ENCODE measurements around the gene DHX8. TPM values are rescaled to one million over a fixed set of nuclear protein-coding genes. Genes with fewer than 3 reads are reported as not detected.
"Not testable (repeated sequence)": the region's sequence is repeated elsewhere in the genome, so short reads cannot be mapped to it uniquely, and the experiment has no call there.

The DHX8 gene
- total RNA-seq, 1 experiment from 2014 or later = 34.5 TPM

DNA sequence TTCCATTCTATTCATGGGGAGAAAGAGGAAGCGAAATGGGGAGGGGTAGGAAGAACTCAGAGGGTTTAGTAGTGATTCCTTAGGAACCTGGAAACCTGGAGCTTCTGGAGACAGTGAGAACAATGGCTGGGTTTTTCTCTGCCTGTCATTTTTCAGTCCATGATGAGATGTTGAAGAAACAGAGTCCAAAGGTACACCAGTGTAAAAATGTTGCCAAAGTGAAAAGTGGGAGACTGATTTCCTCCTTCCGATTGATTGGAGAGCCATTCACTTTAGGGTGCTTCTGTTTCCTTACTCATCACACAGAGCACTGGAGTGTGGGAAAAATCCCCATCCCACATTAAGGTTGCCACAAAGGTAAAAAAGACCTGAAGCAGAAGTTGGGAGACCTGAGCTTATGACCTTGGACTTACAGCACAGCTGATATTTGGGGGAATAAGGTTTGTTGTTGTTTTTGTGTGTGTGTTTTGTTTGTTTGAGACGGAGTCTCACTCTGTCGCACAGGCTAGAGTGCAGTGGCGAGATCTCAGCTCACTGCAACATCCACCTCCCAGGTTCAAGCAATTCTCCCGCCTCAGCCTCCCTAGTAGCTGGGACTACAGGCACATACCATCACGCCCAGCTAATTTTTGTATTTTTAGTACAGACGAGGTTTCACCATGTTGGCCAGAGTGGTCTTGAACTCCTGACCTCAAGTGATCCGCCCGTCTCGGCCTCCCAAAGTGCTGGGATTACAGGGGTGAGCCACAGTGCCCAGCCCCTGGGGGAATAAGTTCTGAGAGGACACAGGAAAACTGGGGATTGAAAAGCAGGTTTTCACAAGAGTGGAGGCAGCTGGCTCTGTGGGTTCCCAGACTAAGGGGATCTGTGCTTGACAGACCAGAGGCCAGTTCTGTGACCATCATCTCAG lies 1.4 kb upstream of the DHX8 start:
- intact Hi-C loops (cut with micrococcal nuclease) = loop anchor here (2.0 kb wide), 1 partner anchor 88 kb away; no protein-coding TSS in a partner anchor
- no peak overlapping the region for H3K4me3 ChIP-seq (ENCODE audit: low read length)
- ChIA-PET POLR2A (ENCODE audit: unreplicated experiment) (interaction anchor here (1.7 kb wide), 1 partner anchor 114 kb away, joined by 9 read pairs; no protein-coding TSS in a partner anchor), CTCF (interaction anchor here (0.7 kb wide), 1 partner anchor 90 kb away, joined by 4 read pairs; no protein-coding TSS in a partner anchor)
- no peaks in the 10 kb centered on the region; the same call in 1 of the 2 replicates for H3K36me3 ChIP-seq (ENCODE audit: low read depth, low read length)
- peak overlapping the region; percentile 34; the same call in 1 of the 2 replicates for H2AFZ ChIP-seq (ENCODE audit: low read length)
- TF ChIP-seq EZH2 (IDR thresholded peaks at IDR 0.05; ENCODE audit: low read length, unreplicated experiment) (no peak), EZH2phosphoT487 (IDR thresholded peaks at IDR 0.05; ENCODE audit: borderline replicate concordance, low read length) (no peak)
- TF ChIP-seq, protein P1, sequence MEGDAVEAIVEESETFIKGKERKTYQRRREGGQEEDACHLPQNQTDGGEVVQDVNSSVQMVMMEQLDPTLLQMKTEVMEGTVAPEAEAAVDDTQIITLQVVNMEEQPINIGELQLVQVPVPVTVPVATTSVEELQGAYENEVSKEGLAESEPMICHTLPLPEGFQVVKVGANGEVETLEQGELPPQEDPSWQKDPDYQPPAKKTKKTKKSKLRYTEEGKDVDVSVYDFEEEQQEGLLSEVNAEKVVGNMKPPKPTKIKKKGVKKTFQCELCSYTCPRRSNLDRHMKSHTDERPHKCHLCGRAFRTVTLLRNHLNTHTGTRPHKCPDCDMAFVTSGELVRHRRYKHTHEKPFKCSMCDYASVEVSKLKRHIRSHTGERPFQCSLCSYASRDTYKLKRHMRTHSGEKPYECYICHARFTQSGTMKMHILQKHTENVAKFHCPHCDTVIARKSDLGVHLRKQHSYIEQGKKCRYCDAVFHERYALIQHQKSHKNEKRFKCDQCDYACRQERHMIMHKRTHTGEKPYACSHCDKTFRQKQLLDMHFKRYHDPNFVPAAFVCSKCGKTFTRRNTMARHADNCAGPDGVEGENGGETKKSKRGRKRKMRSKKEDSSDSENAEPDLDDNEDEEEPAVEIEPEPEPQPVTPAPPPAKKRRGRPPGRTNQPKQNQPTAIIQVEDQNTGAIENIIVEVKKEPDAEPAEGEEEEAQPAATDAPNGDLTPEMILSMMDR (conservative IDR thresholded peaks at IDR 0.05; ENCODE audit: low read depth, low read length) = no peak
- H3F3A ChIP-seq (ENCODE audit: low read length, unreplicated experiment) = no peaks in the 10 kb centered on the region
- no peaks in the 10 kb centered on the region for H3K9me3 ChIP-seq (ENCODE audit: low read length)
- ATAC-seq = no peak
- H3K79me2 ChIP-seq (ENCODE audit: low read length) = peaks cover 35% of the 10 kb centered on the region
- no peak for DNase-seq
- BruUV-seq (replicated peaks) = no TSS peak
- H3K4me1 ChIP-seq (ENCODE audit: insufficient read depth, low read length) = peaks cover 17% of the 10 kb centered on the region; the same call in 1 of the 2 replicates
- no peaks in the 10 kb centered on the region for H4K20me1 ChIP-seq (ENCODE audit: low read length)
- H3K9me2 ChIP-seq (replicated peaks; ENCODE audit: low read length) = no peaks in the 10 kb centered on the region
- H3K9ac ChIP-seq (ENCODE audit: low read length) = no peak overlapping the region
- no peak overlapping the region for H3K4me2 ChIP-seq (ENCODE audit: low read length)
- no peaks in the 10 kb centered on the region for H3K27me3 ChIP-seq (ENCODE audit: low read length)
- H3K27ac ChIP-seq (ENCODE audit: low read length) = no peak overlapping the region

DNA sequence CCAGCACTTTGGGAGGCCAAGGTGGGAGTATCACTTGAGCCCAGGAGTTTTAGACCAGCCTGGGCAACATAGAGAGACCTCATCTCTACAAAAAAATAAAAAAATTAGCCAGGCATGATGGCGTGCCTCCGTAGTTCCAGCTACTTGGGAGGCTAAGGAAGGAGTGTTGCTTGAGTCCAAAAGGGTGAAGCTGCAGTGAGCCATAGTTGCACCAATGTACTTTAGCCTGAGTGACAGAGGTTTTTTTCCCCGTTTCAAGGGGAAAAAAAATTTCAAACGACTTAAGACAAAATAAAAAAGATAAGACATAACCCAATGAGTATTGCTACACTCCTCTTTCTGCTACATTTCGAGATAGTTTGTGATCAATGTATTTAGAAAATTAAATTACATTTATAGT lies 6.8 kb downstream of the DHX8 start:
- CTCF ChIA-PET = no interaction called here
- no peak overlapping the region for H3K27ac ChIP-seq (ENCODE audit: low read length)
- DNase-seq (no peak), ATAC-seq (no peak)
- POLR2A ChIA-PET (ENCODE audit: unreplicated experiment) = no interaction called here
- H2AFZ ChIP-seq (ENCODE audit: low read length) = no peak overlapping the region
- no peak overlapping the region for H3K4me3 ChIP-seq (ENCODE audit: low read length)
- H3K9ac ChIP-seq (ENCODE audit: low read length) = no peak overlapping the region
- no peak overlapping the region for H3K4me2 ChIP-seq (ENCODE audit: low read length)
- no peaks in the 10 kb centered on the region for H3F3A ChIP-seq (ENCODE audit: low read length, unreplicated experiment)
- TF ChIP-seq, protein P1 (conservative IDR thresholded peaks at IDR 0.05; ENCODE audit: low read depth, low read length) = no peak
- no peak for TF ChIP-seq EZH2 (IDR thresholded peaks at IDR 0.05; ENCODE audit: low read length, unreplicated experiment)
- no peak for TF ChIP-seq EZH2phosphoT487 (IDR thresholded peaks at IDR 0.05; ENCODE audit: borderline replicate concordance, low read length)
- no peaks in the 10 kb centered on the region for H3K9me2 ChIP-seq (replicated peaks; ENCODE audit: low read length)
- no TSS peak for BruUV-seq (replicated peaks)
- no peaks in the 10 kb centered on the region for H3K9me3 ChIP-seq (ENCODE audit: low read length)
- H3K79me2 ChIP-seq (ENCODE audit: low read length) = peaks cover 35% of the 10 kb centered on the region
- H3K36me3 ChIP-seq (ENCODE audit: low read depth, low read length) = peaks cover 27% of the 10 kb centered on the region
- H4K20me1 ChIP-seq (ENCODE audit: low read length) = no peaks in the 10 kb centered on the region
- H3K4me1 ChIP-seq (ENCODE audit: insufficient read depth, low read length) = peaks cover 5% of the 10 kb centered on the region; the same call in 1 of the 2 replicates
- intact Hi-C loops (cut with micrococcal nuclease) = no loop called here
- no peaks in the 10 kb centered on the region for H3K27me3 ChIP-seq (ENCODE audit: low read length)

DNA sequence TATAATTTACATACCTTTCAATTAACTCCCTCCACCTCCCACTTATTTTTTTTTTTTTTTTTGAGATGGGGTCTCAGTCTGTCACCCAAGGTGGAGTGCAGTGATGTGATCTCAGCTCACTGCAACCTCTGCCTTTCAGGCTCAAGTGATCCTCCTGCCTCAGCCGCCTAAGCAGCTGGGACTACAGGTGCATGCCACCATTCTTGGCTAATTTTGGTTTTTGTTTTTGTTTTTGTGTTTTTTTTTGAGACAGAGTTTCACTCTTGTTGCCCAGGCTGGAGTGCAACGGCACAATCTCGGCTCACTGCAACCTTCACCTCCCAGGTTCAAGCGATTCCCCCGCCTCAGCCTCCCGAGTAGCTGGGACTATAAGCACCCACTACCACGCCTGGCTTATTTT lies 25.7 kb downstream of the DHX8 start:
- H3F3A ChIP-seq (ENCODE audit: low read length, unreplicated experiment); H3K9me3 ChIP-seq (ENCODE audit: low read length); H3K4me2 ChIP-seq (ENCODE audit: low read length); DNase-seq; intact Hi-C loops (cut with micrococcal nuclease); H3K36me3 ChIP-seq (ENCODE audit: low read depth, low read length); H2AFZ ChIP-seq (ENCODE audit: low read length); H3K27me3 ChIP-seq (ENCODE audit: low read length); H3K9ac ChIP-seq (ENCODE audit: low read length); ATAC-seq; H3K27ac ChIP-seq (ENCODE audit: low read length); H3K4me3 ChIP-seq (ENCODE audit: low read length); CTCF ChIA-PET; H4K20me1 ChIP-seq (ENCODE audit: low read length); H3K4me1 ChIP-seq (ENCODE audit: insufficient read depth, low read length); H3K79me2 ChIP-seq (ENCODE audit: low read length); H3K9me2 ChIP-seq (replicated peaks; ENCODE audit: low read length); POLR2A ChIA-PET (ENCODE audit: unreplicated experiment); BruUV-seq (replicated peaks): not testable (repeated sequence)

DNA sequence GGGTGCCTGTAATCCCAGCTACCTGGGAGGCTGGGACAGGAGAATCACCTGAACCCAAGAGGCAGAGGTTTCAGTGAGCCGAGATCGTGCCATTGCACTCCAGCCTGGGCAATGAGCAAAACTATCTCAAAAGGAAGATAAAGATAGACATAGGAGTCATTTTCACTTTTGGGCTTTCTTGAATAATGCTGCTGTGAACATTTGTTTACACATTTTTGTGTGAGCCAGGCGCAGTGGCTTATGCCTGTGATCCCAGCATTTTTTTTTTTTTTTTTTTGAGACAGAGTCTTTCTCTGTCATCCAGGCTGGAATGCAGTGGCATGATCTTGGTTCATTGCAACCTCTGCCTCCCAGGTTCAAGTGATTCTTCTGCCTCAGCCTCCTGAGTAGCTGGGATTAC lies 27.4 kb downstream of the DHX8 start:
- H3K9me2 ChIP-seq (replicated peaks; ENCODE audit: low read length); H3F3A ChIP-seq (ENCODE audit: low read length, unreplicated experiment); H3K9me3 ChIP-seq (ENCODE audit: low read length); H4K20me1 ChIP-seq (ENCODE audit: low read length); H3K27me3 ChIP-seq (ENCODE audit: low read length); ATAC-seq; H3K4me1 ChIP-seq (ENCODE audit: insufficient read depth, low read length); H3K79me2 ChIP-seq (ENCODE audit: low read length); POLR2A ChIA-PET (ENCODE audit: unreplicated experiment); H3K36me3 ChIP-seq (ENCODE audit: low read depth, low read length); H3K9ac ChIP-seq (ENCODE audit: low read length); H3K27ac ChIP-seq (ENCODE audit: low read length); intact Hi-C loops (cut with micrococcal nuclease); BruUV-seq (replicated peaks); DNase-seq; CTCF ChIA-PET; H3K4me2 ChIP-seq (ENCODE audit: low read length); H2AFZ ChIP-seq (ENCODE audit: low read length); H3K4me3 ChIP-seq (ENCODE audit: low read length): not testable (repeated sequence)
